ENCODE results near the gene GPR87.

Gene GPR87

GRCh38 chr3:151315846-151316245, 774 bp downstream of the GPR87 start:
- H3K36me3 ChIP-seq: no peaks in the 10 kb centered on the region
- no peak overlapping the region for H3K27ac ChIP-seq
- H3K27me3 ChIP-seq: no peaks in the 10 kb centered on the region
- H3K9me3 ChIP-seq: no peaks in the 10 kb centered on the region
- intact Hi-C loops (cut with DNase I; ENCODE audit: low total_unique reads): no loop called here
- DNase-seq: no peak
- no peak overlapping the region for H3K4me3 ChIP-seq
- TF ChIP-seq CTCF (IDR thresholded peaks at IDR 0.05): no peak
- H3K4me1 ChIP-seq: no peaks in the 10 kb centered on the region

GRCh38 chr3:151315136-151315535, 1.5 kb downstream of the GPR87 start:
- no peaks in the 10 kb centered on the region for H3K36me3 ChIP-seq
- no peaks in the 10 kb centered on the region for H3K27me3 ChIP-seq
- intact Hi-C loops (cut with DNase I; ENCODE audit: low total_unique reads): no loop called here
- H3K4me3 ChIP-seq: no peak overlapping the region
- H3K27ac ChIP-seq: no peak overlapping the region
- no peak for DNase-seq
- TF ChIP-seq CTCF (IDR thresholded peaks at IDR 0.05): no peak
- H3K4me1 ChIP-seq: no peaks in the 10 kb centered on the region
- no peaks in the 10 kb centered on the region for H3K9me3 ChIP-seq

DNA sequence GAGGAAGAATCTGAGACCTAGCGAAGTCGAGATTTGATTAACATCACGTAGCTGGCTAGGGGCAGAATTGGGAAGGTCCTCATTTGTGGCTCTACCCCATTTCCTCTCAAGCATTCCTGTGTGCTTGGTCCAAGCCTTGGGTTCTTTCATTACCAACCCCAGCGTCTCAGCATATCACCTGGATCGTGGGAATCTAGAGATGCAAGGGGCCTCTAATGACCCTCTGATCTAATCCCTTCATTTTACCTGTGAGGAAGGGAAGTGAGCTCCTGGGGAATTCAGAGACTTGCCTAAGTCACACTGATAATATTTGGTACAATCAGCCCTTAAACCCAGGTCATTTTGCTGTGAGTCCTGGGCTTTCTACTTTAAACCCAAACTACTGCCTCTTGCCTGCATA, 2.0 kb downstream of the GPR87 start:
- Histone ChIP-seq H3K27me3 (no peaks in the 10 kb centered on the region), H3K9me3 (no peaks in the 10 kb centered on the region), H3K36me3 (no peaks in the 10 kb centered on the region), H3K4me3 (no peak overlapping the region), H3K27ac (no peak overlapping the region), H3K4me1 (no peaks in the 10 kb centered on the region)
- intact Hi-C loops (cut with DNase I; ENCODE audit: low total_unique reads): no loop called here
- TF ChIP-seq CTCF (IDR thresholded peaks at IDR 0.05): no peak
- DNase-seq: no peak

DNA sequence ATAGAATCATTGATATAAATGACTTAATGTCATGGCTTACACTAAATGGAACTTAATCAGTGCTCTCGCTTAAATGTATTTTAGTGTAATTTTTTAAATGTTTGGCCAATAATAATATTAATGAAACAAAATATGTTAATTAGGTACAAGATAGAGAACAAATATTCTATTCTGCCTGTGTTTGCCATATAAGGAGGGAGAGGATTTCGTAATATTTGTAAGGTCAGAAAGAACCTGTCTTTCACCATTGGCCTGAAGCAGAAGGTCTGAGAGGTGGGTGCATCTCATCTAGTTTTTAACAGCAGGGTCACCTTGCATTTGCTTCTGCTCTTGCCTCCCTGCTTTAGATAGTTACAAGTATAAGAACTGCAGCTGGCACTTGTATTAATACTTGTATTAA, 2.5 kb downstream of the GPR87 start:
- H3K27ac ChIP-seq: no peak overlapping the region
- no peaks in the 10 kb centered on the region for H3K9me3 ChIP-seq
- no peaks in the 10 kb centered on the region for H3K27me3 ChIP-seq
- H3K36me3 ChIP-seq: no peaks in the 10 kb centered on the region
- no peak for TF ChIP-seq CTCF (IDR thresholded peaks at IDR 0.05)
- no peaks in the 10 kb centered on the region for H3K4me1 ChIP-seq
- no peak for DNase-seq
- intact Hi-C loops (cut with DNase I; ENCODE audit: low total_unique reads): no loop called here
- no peak overlapping the region for H3K4me3 ChIP-seq

DNA sequence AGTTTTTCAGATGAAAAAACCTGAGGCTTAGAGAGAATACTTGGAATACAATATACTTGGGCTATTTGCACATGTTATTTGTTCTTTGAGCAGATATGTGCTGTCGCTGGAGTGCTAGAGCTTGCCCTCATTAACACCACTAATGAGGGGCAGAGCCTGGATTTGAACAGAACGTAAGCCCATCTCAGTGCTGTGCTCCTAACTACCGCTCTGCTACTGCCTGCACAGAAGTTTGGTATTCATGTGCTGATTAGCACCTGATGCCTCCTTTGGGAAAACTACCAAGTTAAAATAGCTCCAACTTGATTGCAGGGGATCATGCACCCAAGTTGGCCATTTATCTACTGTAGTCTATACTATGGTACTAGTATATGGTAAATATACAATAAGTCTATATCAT, 3.6 kb downstream of the GPR87 start:
- no peak for DNase-seq
- no peaks in the 10 kb centered on the region for H3K27me3 ChIP-seq
- H3K4me1 ChIP-seq: no peaks in the 10 kb centered on the region
- no peaks in the 10 kb centered on the region for H3K36me3 ChIP-seq
- no peak overlapping the region for H3K4me3 ChIP-seq
- no peak for TF ChIP-seq CTCF (IDR thresholded peaks at IDR 0.05)
- H3K9me3 ChIP-seq: no peaks in the 10 kb centered on the region
- intact Hi-C loops (cut with DNase I; ENCODE audit: low total_unique reads): no loop called here
- no peak overlapping the region for H3K27ac ChIP-seq

GRCh38 chr3:151309566-151309965, 7.1 kb downstream of the GPR87 start:
- no peaks in the 10 kb centered on the region for H3K27me3 ChIP-seq
- no peak overlapping the region for H3K27ac ChIP-seq
- H3K36me3 ChIP-seq: no peaks in the 10 kb centered on the region
- no peak overlapping the region for H3K4me3 ChIP-seq
- H3K9me3 ChIP-seq: no peaks in the 10 kb centered on the region
- intact Hi-C loops (cut with DNase I; ENCODE audit: low total_unique reads): no loop called here
- peaks cover 0 to 5% (median 2%) of the 10 kb centered on the region in 4 donors for H3K4me1 ChIP-seq
- DNase-seq: no peak
- TF ChIP-seq CTCF (IDR thresholded peaks at IDR 0.05): no peak
